K562 (cell line): ENCODE data around the gene BBS1. TPM values are rescaled to one million over a fixed set of nuclear protein-coding genes. Genes with fewer than 3 reads are reported as not detected.
"Not testable (repeated sequence)": the region's sequence is repeated elsewhere in the genome, so short reads cannot be mapped to it uniquely, and the experiment has no call there.

Source experiments
- ATAC-seq: fragments of 200-7000 bp; cut with Tn5 transposase; 3 replicates; pipeline ENCODE4 v1.9.1; 2020; ENCODE audit warnings: moderate library complexity
- BruUV-seq: library from RNA; stranded (reverse); fragments of 400-500 nt; replicated peaks from 2 replicates; lab custom pipeline; 2021; lab: Mats Ljungman, UMichigan
- CTCF ChIA-PET: fragments of 300-600 bp; formaldehyde crosslinking; extraction: SDS; loops from one replicate; lab custom pipeline; 2021; ENCODE audit warnings: low intra/inter-chr PET ratio; lab: Yijun Ruan, JAX
- POLR2A ChIA-PET: fragments of 300-600, 350-650 bp; sonication (Branson Sonifier 250); formaldehyde crosslinking; extraction: SDS; loops from one replicate; lab custom pipeline; 2021; ENCODE audit warnings: antibody characterized with exemption, inconsistent platforms; lab: Yijun Ruan, JAX
- DNase-seq, 4 experiments: peaks; one replicate each; pipeline versions ENCODE4 v3.0.0 to v3.0.0-alpha.2; 2011 to 2018; ENCODE audit warnings: low spot score in 3 of 4, mixed read lengths in 3 of 4; ENCODE audit errors: extremely low read depth in 1 of 4
- FAIRE-seq: peaks from 2 replicates; lab custom pipeline; 2011; peaks lifted over from hg19 to GRCh38; lab: Jason Lieb, UNC
- H2AFZ ChIP-seq: 2 replicates; pipeline ENCODE4 v1.6.0; 2011; ENCODE audit warnings: low read depth, low read length, control low read depth, inconsistent platforms
- H3K27ac ChIP-seq: fragments of 200-600 bp; 3 replicates; pipeline ENCODE4 v1.8.0; 2011; ENCODE audit warnings: low read depth, mild to moderate bottlenecking, control low read depth, inconsistent platforms, low read length, moderate library complexity, mixed read lengths; ENCODE audit errors: extremely low read depth
- H3K27me3 ChIP-seq, 2 experiments: fragments of 300-600 bp in 1 of 2; 2 replicates in 1 of 2; 3 replicates in 1 of 2; pipeline versions ENCODE4 v1.6.0 to v1.8.0; 2011; ENCODE audit warnings: inconsistent platforms in 2 of 2, low read length in 2 of 2, mild to moderate bottlenecking in 1 of 2, mixed read lengths in 1 of 2, moderate library complexity in 1 of 2; ENCODE audit not compliant: control insufficient read depth in 2 of 2, insufficient read depth in 2 of 2
- H3K36me3 ChIP-seq: fragments of 300-600 bp; 3 replicates; pipeline ENCODE4 v1.8.0; 2011; ENCODE audit warnings: mild to moderate bottlenecking, low read length, inconsistent platforms; ENCODE audit not compliant: control insufficient read depth, insufficient read depth
- H3K4me1 ChIP-seq, 2 experiments: fragments of 200-600 bp in 1 of 2; replicated peaks in 1 of 2; 2 replicates in 1 of 2; 3 replicates in 1 of 2; pipeline versions ENCODE4 v1.5.1 to v1.8.0; 2011; ENCODE audit warnings: inconsistent platforms in 2 of 2, low read length in 2 of 2, mild to moderate bottlenecking in 1 of 2, mixed read lengths in 1 of 2, moderate library complexity in 1 of 2; ENCODE audit not compliant: control insufficient read depth in 2 of 2, insufficient read depth in 2 of 2
- H3K4me2 ChIP-seq: 2 replicates; pipeline ENCODE4 v1.6.1; 2011; ENCODE audit warnings: low read length, control low read depth, inconsistent platforms, mixed read lengths; ENCODE audit not compliant: insufficient read depth
- H3K4me3 ChIP-seq: fragments of 200-600 bp; sonication (generic), shearing (Covaris generic); 2 replicates; pipeline ENCODE4 v1.5.1; 2016; ENCODE audit warnings: control low read depth, inconsistent platforms
- H3K79me2 ChIP-seq: fragments of 200-600 bp; 3 replicates; pipeline ENCODE4 v1.8.0; 2011; ENCODE audit warnings: low read length, inconsistent platforms; ENCODE audit not compliant: control insufficient read depth, insufficient read depth
- H3K9ac ChIP-seq, 2 experiments: 2 replicates each; pipeline versions ENCODE4 v1.6.0 to v1.6.1; 2011; ENCODE audit warnings: low read depth in 2 of 2, low read length in 2 of 2, control low read depth in 1 of 2, inconsistent platforms in 1 of 2, mild to moderate bottlenecking in 1 of 2, mixed read lengths in 1 of 2; ENCODE audit not compliant: insufficient read depth in 1 of 2
- H3K9me1 ChIP-seq: one replicate; pipeline ENCODE4 v1.6.0; 2011; ENCODE audit warnings: inconsistent platforms, mild to moderate bottlenecking, low read length, moderate library complexity; ENCODE audit not compliant: control insufficient read depth, insufficient read depth
- H3K9me3 ChIP-seq: replicated peaks from 2 replicates; pipeline ENCODE4 v1.5.1; 2011; ENCODE audit warnings: low read depth, low read length, inconsistent platforms; ENCODE audit not compliant: control insufficient read depth, insufficient read depth
- H4K20me1 ChIP-seq: replicated peaks from 2 replicates; pipeline ENCODE4 v1.6.1; 2011; ENCODE audit warnings: low read length, inconsistent platforms, mixed read lengths; ENCODE audit not compliant: control insufficient read depth, insufficient read depth
- BCOR ChIP-seq: fragments of 450-650 bp; IDR thresholded peaks from 2 replicates; pipeline ENCODE4 v1.6.1; 2016
- KDM1A ChIP-seq, 2 experiments: fragments of 450-650 bp; IDR thresholded peaks; 2 replicates each; pipeline ENCODE4 v1.6.1; 2016; ENCODE audit warnings: mild to moderate bottlenecking in 2 of 2
- KDM2B ChIP-seq: fragments of 250-450 bp; sonication (Bioruptor Pico); IDR thresholded peaks from 2 replicates; pipeline ENCODE4 v1.8.0; 2021; ENCODE audit warnings: mild to moderate bottlenecking, moderate library complexity
- ZBTB17 ChIP-seq: fragments of 450-650 bp; formaldehyde crosslinking; IDR thresholded peaks from 2 replicates; pipeline ENCODE4 v1.4.0; 2020; ENCODE audit warnings: mild to moderate bottlenecking
- ZNF146 ChIP-seq: IDR thresholded peaks from one replicate; pipeline ENCODE4 v1.6.1; 2018; ENCODE audit warnings: missing compliant biosample characterization; ENCODE audit not compliant: unreplicated experiment
- WGBS: fragments of 100-300 bp; shearing (Covaris generic); methylation state at CpG from one replicate; pipeline ENCODE4 v1.1.6; 2016; ENCODE audit warnings: low coverage, mixed read lengths; ENCODE audit not compliant: insufficient coverage; ENCODE audit errors: missing lambda C conversion rate; 5-methylcytosine and 5-hydroxymethylcytosine counted together
- in situ Hi-C: fragments of 300-500 bp; cut with MboI; formaldehyde crosslinking; loops from 4 replicates; pipeline ENCODE4 v1.15.0; 2018; ENCODE audit warnings: inconsistent platforms, mixed read lengths
- intact Hi-C: fragments of 100-400 bp; cut with micrococcal nuclease; formaldehyde crosslinking; loops from 2 replicates; pipeline ENCODE4 v1.14.2; 2022
- polyA plus RNA-seq, 8 experiments: library from polyadenylated mRNA; depleted of rRNA in 4 of 8; stranded (reverse) in 5 of 8; unstranded in 3 of 8; fragments of >200 nt; fragmentation: Nextera tagmentation in 2 of 8; fragmentation: Illumina TruSeq in 1 of 8; extraction: Ambion mirVana in 2 of 8; extraction: Trizol in 1 of 8; gene quantifications; 2 replicates each; pipeline versions ENCODE4 v1.2.1 to v1.2.3, GENCODE V29; 2011 to 2014; ENCODE audit warnings: inconsistent platforms in 1 of 8, missing spikeins in 1 of 8
- total RNA-seq, 7 experiments: library from RNA; depleted of rRNA in 6 of 7; stranded (reverse); fragments of >200 nt in 6 of 7; fragmentation: Illumina TruSeq in 2 of 7; extraction: Trizol in 2 of 7; gene quantifications; 2 replicates each; pipeline versions ENCODE4 v1.2.1 to v1.2.3, GENCODE V29; 2011 to 2021; ENCODE audit warnings: low replicate concordance in 1 of 7
- TF ChIP-seq, protein P1 (sequence below): fragments of 450-650 bp; IDR thresholded peaks from 2 replicates; pipeline ENCODE4 v1.6.1; 2018; ENCODE audit not compliant: partially characterized antibody

Gene BBS1
- total and polyA plus RNA-seq, 9 of the 15 experiments (the other 6 are each of a cell fraction or from before 2014, with no cell fraction given): 9.0 to 19.8 (median 12.1) TPM

DNA sequence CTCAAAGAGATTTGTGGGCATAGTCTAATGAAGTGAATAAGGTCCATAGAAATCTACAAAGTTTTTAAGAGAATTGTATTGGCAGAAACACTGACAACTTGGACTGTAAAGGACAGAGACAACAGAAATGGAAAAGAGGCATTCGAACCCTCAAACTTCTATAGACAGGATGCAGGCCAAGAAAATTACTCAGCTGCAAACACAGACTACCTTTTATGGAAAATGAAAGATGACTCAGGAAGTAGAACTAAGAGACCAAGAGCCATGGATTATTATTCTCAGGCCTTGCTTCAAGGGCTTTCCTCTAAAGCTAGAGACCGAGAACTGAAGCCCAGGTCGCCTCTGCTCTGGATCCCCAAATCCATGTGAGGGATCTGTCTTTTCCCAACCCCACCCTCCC lies 47.5 kb upstream of the BBS1 start (continued):
- no peak for TF ChIP-seq ZBTB17 (CRISPR knock-in tag)
- TF ChIP-seq, protein P1, sequence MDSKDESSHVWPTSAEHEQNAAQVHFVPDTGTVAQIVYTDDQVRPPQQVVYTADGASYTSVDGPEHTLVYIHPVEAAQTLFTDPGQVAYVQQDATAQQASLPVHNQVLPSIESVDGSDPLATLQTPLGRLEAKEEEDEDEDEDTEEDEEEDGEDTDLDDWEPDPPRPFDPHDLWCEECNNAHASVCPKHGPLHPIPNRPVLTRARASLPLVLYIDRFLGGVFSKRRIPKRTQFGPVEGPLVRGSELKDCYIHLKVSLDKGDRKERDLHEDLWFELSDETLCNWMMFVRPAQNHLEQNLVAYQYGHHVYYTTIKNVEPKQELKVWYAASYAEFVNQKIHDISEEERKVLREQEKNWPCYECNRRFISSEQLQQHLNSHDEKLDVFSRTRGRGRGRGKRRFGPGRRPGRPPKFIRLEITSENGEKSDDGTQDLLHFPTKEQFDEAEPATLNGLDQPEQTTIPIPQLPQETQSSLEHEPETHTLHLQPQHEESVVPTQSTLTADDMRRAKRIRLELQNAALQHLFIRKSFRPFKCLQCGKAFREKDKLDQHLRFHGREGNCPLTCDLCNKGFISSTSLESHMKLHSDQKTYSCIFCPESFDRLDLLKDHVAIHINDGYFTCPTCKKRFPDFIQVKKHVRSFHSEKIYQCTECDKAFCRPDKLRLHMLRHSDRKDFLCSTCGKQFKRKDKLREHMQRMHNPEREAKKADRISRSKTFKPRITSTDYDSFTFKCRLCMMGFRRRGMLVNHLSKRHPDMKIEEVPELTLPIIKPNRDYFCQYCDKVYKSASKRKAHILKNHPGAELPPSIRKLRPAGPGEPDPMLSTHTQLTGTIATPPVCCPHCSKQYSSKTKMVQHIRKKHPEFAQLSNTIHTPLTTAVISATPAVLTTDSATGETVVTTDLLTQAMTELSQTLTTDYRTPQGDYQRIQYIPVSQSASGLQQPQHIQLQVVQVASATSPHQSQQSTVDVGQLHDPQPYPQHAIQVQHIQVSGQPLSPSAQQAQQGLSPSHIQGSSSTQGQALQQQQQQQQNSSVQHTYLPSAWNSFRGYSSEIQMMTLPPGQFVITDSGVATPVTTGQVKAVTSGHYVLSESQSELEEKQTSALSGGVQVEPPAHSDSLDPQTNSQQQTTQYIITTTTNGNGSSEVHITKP: no peak
- TF ChIP-seq KDM2B: no peak

DNA sequence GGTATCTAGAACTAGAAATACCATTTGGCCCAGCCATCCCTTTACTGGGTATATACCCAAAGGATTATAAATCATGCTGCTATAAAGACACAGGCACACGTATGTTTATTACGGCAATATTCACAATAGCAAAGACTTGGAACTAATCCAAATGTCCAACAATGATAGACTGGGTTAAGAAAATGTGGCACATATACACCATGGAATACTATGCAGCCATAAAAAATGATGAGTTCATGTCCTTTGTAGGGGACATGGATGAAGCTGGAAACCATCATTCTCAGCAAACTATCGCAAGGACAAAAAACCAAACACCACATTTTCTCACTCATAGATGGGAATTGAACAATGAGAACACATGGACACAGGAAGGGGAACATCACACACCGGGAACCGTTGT lies 46.3 kb upstream of the BBS1 start:
- H3K9ac ChIP-seq, H3K27me3 ChIP-seq, ATAC-seq, H3K4me3 ChIP-seq, BruUV-seq, FAIRE-seq, CTCF ChIA-PET, POLR2A ChIA-PET, H4K20me1 ChIP-seq, H2AFZ ChIP-seq, H3K36me3 ChIP-seq, H3K4me2 ChIP-seq, H3K9me1 ChIP-seq, intact Hi-C loops, H3K9me3 ChIP-seq, DNase-seq, in situ Hi-C loops, H3K79me2 ChIP-seq, H3K27ac ChIP-seq: not testable (repeated sequence)
- peaks cover 0 to 19% of the 10 kb centered on the region in 2 experiments; a peak in 3 of 5 replicates for H3K4me1 ChIP-seq
- TF ChIP-seq BCOR (peak; percentile 48; the same call in 1 of the 2 replicates), KDM1A (IDR thresholded peaks at IDR 0.05) (peak in 1 of 2 experiments; percentile 18; a peak in 1 of 4 replicates), ZNF146 (CRISPR knock-in tag) (peak; percentile 74)
- 31% methylated on average over 5 of the region's 5 CpGs for WGBS
